GM18526 (cell line): ENCODE data around the gene OMD.

Experiments used
- POLR2A ChIP-seq: IDR thresholded peaks from 3 replicates; pipeline ENCODE4 v1.6.1; 2011; ENCODE audit not compliant: insufficient read length; ENCODE audit errors: extremely low read depth

Gene OMD

GRCh38 chr9:92424340-92424739 is at the start of gene OMD:
OMD (minus strand) TSS chr9:92424471; CDS start chr9:92417558, 6,913 bp downstream.
- no peak for TF ChIP-seq POLR2A

- no peak for TF ChIP-seq POLR2A
Observed at GRCh38 chr9:92468206-92468605, 43.9 kb upstream of the OMD start.

GRCh38 chr9:92467511-92467910 is 43.2 kb upstream of the OMD start:
- no peak for TF ChIP-seq POLR2A

GRCh38 chr9:92467041-92467440 is 42.8 kb upstream of the OMD start:
- TF ChIP-seq POLR2A, result no peak

- no peak for TF ChIP-seq POLR2A
Observed at GRCh38 chr9:92463984-92464383, 39.7 kb upstream of the OMD start.

GRCh38 chr9:92463387-92463786 is 39.1 kb upstream of the OMD start:
- TF ChIP-seq POLR2A, result no peak

- TF ChIP-seq POLR2A, result no peak
Observed at GRCh38 chr9:92457576-92457975, 33.3 kb upstream of the OMD start.

- TF ChIP-seq POLR2A, result no peak
Observed at GRCh38 chr9:92455217-92455616, 30.9 kb upstream of the OMD start.

GRCh38 chr9:92446536-92446935 is 22.3 kb upstream of the OMD start:
- TF ChIP-seq POLR2A, result no peak

- no peak for TF ChIP-seq POLR2A
Observed at GRCh38 chr9:92444841-92445240, 20.6 kb upstream of the OMD start.

GRCh38 chr9:92440751-92441046 is 16.4 kb upstream of the OMD start:
- TF ChIP-seq POLR2A, result no peak

- TF ChIP-seq POLR2A, result no peak
Observed at GRCh38 chr9:92439921-92440750, 15.9 kb upstream of the OMD start.

GRCh38 chr9:92438900-92439526 is 14.7 kb upstream of the OMD start:
- TF ChIP-seq POLR2A, result no peak

- no peak for TF ChIP-seq POLR2A
Observed at GRCh38 chr9:92435263-92435662, 11.0 kb upstream of the OMD start.

GRCh38 chr9:92432972-92433548 is 8.8 kb upstream of the OMD start:
- no peak for TF ChIP-seq POLR2A

- no peak for TF ChIP-seq POLR2A
Observed at GRCh38 chr9:92432350-92432749, 8.1 kb upstream of the OMD start.
